Measurements from ENCODE around the gene ABCF3. TPM values are rescaled to one million over a fixed set of nuclear protein-coding genes. Genes with fewer than 3 reads are reported as not detected.

ABCF3 gene
- polyA plus RNA-seq, 1 donor (not counting 4 experiments of a cell fraction or from before 2014, with no cell fraction given) = 39.2 TPM

- Histone ChIP-seq H3K4me1 (ENCODE audit: control insufficient read depth, extremely low read depth, insufficient read depth, low read length) (peaks cover 1% of the 10 kb centered on the region), H4K20me1 (ENCODE audit: control insufficient read depth, extremely low read depth, insufficient read depth, low read length) (no peaks in the 10 kb centered on the region), H3K9ac (ENCODE audit: control insufficient read depth, extremely low read depth, insufficient read depth, low read length) (no peak overlapping the region), H3K9me1 (ENCODE audit: control insufficient read depth, extremely low read depth, insufficient read depth, low read length) (no peaks in the 10 kb centered on the region), H3K4me3 (ENCODE audit: control insufficient read depth in 2 of 3, extremely low read depth in 1 of 3, insufficient read depth in 2 of 3, low read depth in 1 of 3, low read length in 3 of 3) (no peak overlapping the region), H3K36me3 (ENCODE audit: control insufficient read depth in 2 of 2, extremely low read depth in 1 of 2, insufficient read depth in 2 of 2, low read length in 2 of 2) (peaks cover 13 to 15% of the 10 kb centered on the region in 2 experiments), H2AFZ (ENCODE audit: control insufficient read depth, low read length) (no peak overlapping the region), H3K4me2 (ENCODE audit: control insufficient read depth, extremely low read depth, insufficient read depth, low read depth, low read length) (no peak overlapping the region), H3K9me3 (ENCODE audit: control insufficient read depth, low read depth, low read length) (no peaks in the 10 kb centered on the region), H3K27ac (ENCODE audit: control insufficient read depth, insufficient read depth, low read length) (no peak overlapping the region), H3K79me2 (ENCODE audit: control insufficient read depth, insufficient read depth, low read length) (no peaks in the 10 kb centered on the region), H3K27me3 (ENCODE audit: control insufficient read depth, extremely low read depth, insufficient read depth, low read length) (no peaks in the 10 kb centered on the region)
- TF ChIP-seq CTCF (optimal IDR thresholded peaks at IDR 0.05 in 1 of 3, IDR thresholded peaks at IDR 0.05 in 1 of 3, conservative IDR thresholded peaks at IDR 0.05 in 1 of 3; ENCODE audit: extremely low read depth in 1 of 3, insufficient read depth in 2 of 3, low read length in 3 of 3) (no peak), EZH2 (IDR thresholded peaks at IDR 0.05; ENCODE audit: low read length) (no peak)
- FAIRE-seq (no peak), DNase-seq (ENCODE audit: low read depth, low spot score) (no peak)
- dilution Hi-C loops (cut with MboI; ENCODE audit: extremely low pct_ligation_motif_present, low sequenced_read_pairs) = no loop called here
Observed at GRCh38 chr3:184239221-184239620, 53.2 kb downstream of the ABCF3 start.

GRCh38 chr3:184239708-184240107 is 53.7 kb downstream of the ABCF3 start:
- dilution Hi-C loops (cut with MboI; ENCODE audit: extremely low pct_ligation_motif_present, low sequenced_read_pairs) = no loop called here
- Histone ChIP-seq H3K27ac (ENCODE audit: control insufficient read depth, insufficient read depth, low read length) (no peak overlapping the region), H3K4me2 (ENCODE audit: control insufficient read depth, extremely low read depth, insufficient read depth, low read depth, low read length) (no peak overlapping the region), H3K36me3 (ENCODE audit: control insufficient read depth in 2 of 2, extremely low read depth in 1 of 2, insufficient read depth in 2 of 2, low read length in 2 of 2) (peaks cover 16% of the 10 kb centered on the region in 2 experiments), H3K9me1 (ENCODE audit: control insufficient read depth, extremely low read depth, insufficient read depth, low read length) (no peaks in the 10 kb centered on the region), H3K79me2 (ENCODE audit: control insufficient read depth, insufficient read depth, low read length) (no peaks in the 10 kb centered on the region), H3K27me3 (ENCODE audit: control insufficient read depth, extremely low read depth, insufficient read depth, low read length) (no peaks in the 10 kb centered on the region), H3K9ac (ENCODE audit: control insufficient read depth, extremely low read depth, insufficient read depth, low read length) (no peak overlapping the region), H3K9me3 (ENCODE audit: control insufficient read depth, low read depth, low read length) (no peaks in the 10 kb centered on the region), H3K4me3 (ENCODE audit: control insufficient read depth in 2 of 3, extremely low read depth in 1 of 3, insufficient read depth in 2 of 3, low read depth in 1 of 3, low read length in 3 of 3) (no peak overlapping the region), H4K20me1 (ENCODE audit: control insufficient read depth, extremely low read depth, insufficient read depth, low read length) (no peaks in the 10 kb centered on the region), H3K4me1 (ENCODE audit: control insufficient read depth, extremely low read depth, insufficient read depth, low read length) (no peaks in the 10 kb centered on the region), H2AFZ (ENCODE audit: control insufficient read depth, low read length) (no peak overlapping the region)
- FAIRE-seq (no peak), DNase-seq (ENCODE audit: low read depth, low spot score) (no peak)
- TF ChIP-seq CTCF (optimal IDR thresholded peaks at IDR 0.05 in 1 of 3, IDR thresholded peaks at IDR 0.05 in 1 of 3, conservative IDR thresholded peaks at IDR 0.05 in 1 of 3; ENCODE audit: extremely low read depth in 1 of 3, insufficient read depth in 2 of 3, low read length in 3 of 3) (no peak), EZH2 (IDR thresholded peaks at IDR 0.05; ENCODE audit: low read length) (no peak)
